SU-DHL-6 (cell line): ENCODE data around the gene OR2AT4.

Experiments
- EZH2phosphoT487 ChIP-seq: fragments of 200-600 bp; sonication (generic), shearing (Covaris generic); conservative IDR thresholded peaks from 2 replicates; pipeline ENCODE4 v1.6.1; 2018; ENCODE audit warnings: mild to moderate bottlenecking, antibody characterized with exemption, low read length, moderate library complexity, mixed read lengths
- TF ChIP-seq, protein P1 (sequence below): fragments of 200-600 bp; sonication (generic); IDR thresholded peaks from one replicate; pipeline ENCODE4 v1.5.1; 2017; ENCODE audit warnings: antibody characterized with exemption, mild to moderate bottlenecking, low read length, moderate library complexity; ENCODE audit not compliant: insufficient read depth, poor library complexity, severe bottlenecking

DNA sequence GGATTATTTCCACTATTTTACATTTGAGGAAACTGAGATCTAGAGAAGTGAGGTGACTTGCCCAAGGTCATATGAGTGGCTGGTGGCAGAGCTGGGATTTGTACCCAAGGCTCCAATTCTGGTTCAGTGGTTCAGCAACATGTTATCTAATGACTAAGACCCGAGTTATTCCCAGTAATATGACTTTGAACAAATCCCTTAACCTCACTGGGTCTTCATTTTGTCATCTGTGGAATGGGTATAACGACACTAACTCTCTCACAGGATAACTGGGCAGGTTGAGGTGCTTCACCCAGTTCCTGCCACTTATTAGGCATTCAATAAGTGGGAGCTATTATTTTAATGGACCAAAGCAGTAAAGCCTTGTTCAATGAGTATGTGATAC lies 489 bp upstream of the OR2AT4 start:
- TF ChIP-seq, protein P1, sequence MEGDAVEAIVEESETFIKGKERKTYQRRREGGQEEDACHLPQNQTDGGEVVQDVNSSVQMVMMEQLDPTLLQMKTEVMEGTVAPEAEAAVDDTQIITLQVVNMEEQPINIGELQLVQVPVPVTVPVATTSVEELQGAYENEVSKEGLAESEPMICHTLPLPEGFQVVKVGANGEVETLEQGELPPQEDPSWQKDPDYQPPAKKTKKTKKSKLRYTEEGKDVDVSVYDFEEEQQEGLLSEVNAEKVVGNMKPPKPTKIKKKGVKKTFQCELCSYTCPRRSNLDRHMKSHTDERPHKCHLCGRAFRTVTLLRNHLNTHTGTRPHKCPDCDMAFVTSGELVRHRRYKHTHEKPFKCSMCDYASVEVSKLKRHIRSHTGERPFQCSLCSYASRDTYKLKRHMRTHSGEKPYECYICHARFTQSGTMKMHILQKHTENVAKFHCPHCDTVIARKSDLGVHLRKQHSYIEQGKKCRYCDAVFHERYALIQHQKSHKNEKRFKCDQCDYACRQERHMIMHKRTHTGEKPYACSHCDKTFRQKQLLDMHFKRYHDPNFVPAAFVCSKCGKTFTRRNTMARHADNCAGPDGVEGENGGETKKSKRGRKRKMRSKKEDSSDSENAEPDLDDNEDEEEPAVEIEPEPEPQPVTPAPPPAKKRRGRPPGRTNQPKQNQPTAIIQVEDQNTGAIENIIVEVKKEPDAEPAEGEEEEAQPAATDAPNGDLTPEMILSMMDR = no peak
- TF ChIP-seq EZH2phosphoT487 = no peak
